HCT116 (cell line): Measurements from ENCODE around the gene CCM2.

ENCODE experiments used
- CTCF ChIP-seq, 3 experiments: fragments of 200-600 bp in 1 of 3; sonication (generic) in 1 of 3; IDR thresholded peaks in 2 of 3; conservative IDR thresholded peaks in 1 of 3; 2 replicates each; pipeline ENCODE4 v1.5.1; 2012 to 2017; ENCODE audit warnings: low read depth in 2 of 3, low read length in 2 of 3, antibody characterized with exemption in 1 of 3, borderline replicate concordance in 1 of 3, control low read depth in 1 of 3, mild to moderate bottlenecking in 1 of 3, mixed read lengths in 1 of 3, mixed run types in 1 of 3, moderate library complexity in 1 of 3; ENCODE audit not compliant: insufficient read depth in 1 of 3
- EZH2 ChIP-seq: fragments of 200-600 bp; sonication (generic); IDR thresholded peaks from 2 replicates; pipeline ENCODE4 v1.6.1; 2017; ENCODE audit warnings: antibody characterized with exemption, mixed run types
- POLR2A ChIP-seq: IDR thresholded peaks from 2 replicates; pipeline ENCODE4 v1.7.0; 2011; ENCODE audit warnings: borderline replicate concordance; ENCODE audit not compliant: insufficient read depth, insufficient read length; ENCODE audit errors: extremely low read depth
- SIN3A ChIP-seq: IDR thresholded peaks from 2 replicates; pipeline ENCODE4 v1.6.1; 2012; ENCODE audit warnings: low read depth
- SRF ChIP-seq: IDR thresholded peaks from 2 replicates; pipeline ENCODE4 v1.6.1; 2012; ENCODE audit warnings: low read depth

- no peak for TF ChIP-seq SRF
- no peak for TF ChIP-seq CTCF (IDR thresholded peaks at IDR 0.05 in 2 of 3, conservative IDR thresholded peaks at IDR 0.05 in 1 of 3; ENCODE audit: borderline replicate concordance in 1 of 3, insufficient read depth in 1 of 3, low read depth in 2 of 3, low read length in 2 of 3)
- no peak for TF ChIP-seq EZH2
- TF ChIP-seq SIN3A, result no peak
- no peak for TF ChIP-seq POLR2A
Measured at GRCh38 chr7:45035371-45035770, 35.4 kb downstream of the CCM2 start.
